Breast epithelium (tissue), 4 donors: ENCODE results near the gene VSIG10L2. TPM values are rescaled to one million over a fixed set of nuclear protein-coding genes. Genes with fewer than 3 reads are reported as not detected.

Experiments
- DNase-seq, 2 donors: peaks; one replicate each; pipeline ENCODE4 v3.0.0-alpha.2; 2019; ENCODE audit warnings: low spot score in 2 of 2
- H3K27ac ChIP-seq, 2 donors: fragments of 200-600 bp; sonication (generic) in 1 of 2; one replicate each; pipeline ENCODE4 v1.5.1; 2016 to 2019; ENCODE audit warnings: mild to moderate bottlenecking in 1 of 2
- H3K27me3 ChIP-seq, 2 donors: fragments of 200-600 bp; sonication (generic) in 1 of 2; one replicate each; pipeline versions ENCODE4 v1.5.1 to v1.6.0; 2017 to 2019; ENCODE audit warnings: control low read depth in 1 of 2, mild to moderate bottlenecking in 1 of 2
- H3K36me3 ChIP-seq: fragments of 200-600 bp; one replicate; pipeline ENCODE4 v1.5.1; 2019
- H3K4me1 ChIP-seq, 2 donors: fragments of 200-600 bp; sonication (generic); one replicate each; pipeline ENCODE4 v1.5.1; 2016 to 2019; ENCODE audit warnings: control low read depth in 1 of 2
- H3K4me3 ChIP-seq, 3 donors: fragments of 200-600 bp; sonication (generic); 1 replicate in 2 of 3; 2 replicates in 1 of 3; pipeline ENCODE4 v1.5.1; 2016 to 2019; ENCODE audit warnings: mild to moderate bottlenecking in 3 of 3, moderate library complexity in 2 of 3
- H3K9me3 ChIP-seq, 2 donors: fragments of 200-600 bp; sonication (generic) in 1 of 2; one replicate each; pipeline ENCODE4 v1.5.1; 2016 to 2019; ENCODE audit warnings: control low read depth in 1 of 2
- CTCF ChIP-seq, 3 donors: fragments of 450-650 bp; IDR thresholded peaks; one replicate each; pipeline ENCODE4 v1.5.1; 2016 to 2017; ENCODE audit warnings: antibody characterized with exemption in 3 of 3, mild to moderate bottlenecking in 3 of 3, moderate library complexity in 3 of 3
- POLR2A ChIP-seq: fragments of 450-650 bp; IDR thresholded peaks from one replicate; pipeline ENCODE4 v1.6.1; 2016; ENCODE audit warnings: antibody characterized with exemption, mild to moderate bottlenecking, moderate library complexity
- POLR2AphosphoS5 ChIP-seq, 3 donors: sonication (generic); formaldehyde crosslinking; IDR thresholded peaks; one replicate each; pipeline ENCODE4 v1.6.1; 2017; ENCODE audit warnings: antibody characterized with exemption in 3 of 3
- intact Hi-C: fragments of 100-400 bp; cut with DNase I; formaldehyde crosslinking; loops from one replicate; pipeline ENCODE4 v1.15.1; 2023; ENCODE audit warnings: low total_unique reads
- total RNA-seq, 3 donors: library from RNA; depleted of rRNA; stranded (reverse); fragments of >200 nt; gene quantifications; one replicate each; pipeline ENCODE4 v1.1.0, GENCODE V29; 2016

The VSIG10L2 gene
- total RNA-seq, 3 donors from 2014 or later: 3.6 to 4.1 TPM; not detected in 1

GRCh38 chr11:125930076-125930450, 15.8 kb upstream of the VSIG10L2 start:
- no peak overlapping the region for H3K27ac ChIP-seq
- H3K4me3 ChIP-seq: no peak overlapping the region
- no peaks in the 10 kb centered on the region for H3K9me3 ChIP-seq
- TF ChIP-seq POLR2AphosphoS5 (IDR thresholded peaks at IDR 0.05): no peak
- no peak for TF ChIP-seq CTCF (IDR thresholded peaks at IDR 0.05)
- intact Hi-C loops: loop anchor here (5.0 kb wide), 1 partner anchor 773 kb away; no protein-coding TSS in a partner anchor
- no peaks in the 10 kb centered on the region for H3K36me3 ChIP-seq
- H3K4me1 ChIP-seq: no peaks in the 10 kb centered on the region
- H3K27me3 ChIP-seq: no peaks in the 10 kb centered on the region
- no peak for DNase-seq

GRCh38 chr11:125931116-125931515, 14.7 kb upstream of the VSIG10L2 start:
- no peak for DNase-seq
- H3K4me1 ChIP-seq: no peaks in the 10 kb centered on the region
- no peaks in the 10 kb centered on the region for H3K9me3 ChIP-seq
- intact Hi-C loops: loop anchor here (5.0 kb wide), 1 partner anchor 774 kb away; no protein-coding TSS in a partner anchor
- H3K36me3 ChIP-seq: no peaks in the 10 kb centered on the region
- no peaks in the 10 kb centered on the region for H3K27me3 ChIP-seq
- no peak overlapping the region for H3K4me3 ChIP-seq
- no peak overlapping the region for H3K27ac ChIP-seq
- no peak for TF ChIP-seq POLR2A
- TF ChIP-seq POLR2AphosphoS5 (IDR thresholded peaks at IDR 0.05): no peak
- no peak for TF ChIP-seq CTCF (IDR thresholded peaks at IDR 0.05)

GRCh38 chr11:125931668-125932067, 14.2 kb upstream of the VSIG10L2 start:
- TF ChIP-seq POLR2AphosphoS5 (IDR thresholded peaks at IDR 0.05): no peak
- intact Hi-C loops: loop anchor here (5.0 kb wide), 1 partner anchor 774 kb away; no protein-coding TSS in a partner anchor
- Histone ChIP-seq H3K4me1 (no peaks in the 10 kb centered on the region), H3K4me3 (no peak overlapping the region), H3K36me3 (no peaks in the 10 kb centered on the region), H3K27ac (no peak overlapping the region), H3K27me3 (no peaks in the 10 kb centered on the region), H3K9me3 (no peaks in the 10 kb centered on the region)
- DNase-seq: no peak

- no peak for DNase-seq
- no peak for TF ChIP-seq CTCF (IDR thresholded peaks at IDR 0.05)
- TF ChIP-seq POLR2A: no peak
- TF ChIP-seq POLR2AphosphoS5 (IDR thresholded peaks at IDR 0.05): no peak
Observed at GRCh38 chr11:125932301-125932700, 13.5 kb upstream of the VSIG10L2 start.

GRCh38 chr11:125933030-125933813, 12.6 kb upstream of the VSIG10L2 start:
- intact Hi-C loops: loop anchor here (5.0 kb wide), 1 partner anchor 776 kb away; no protein-coding TSS in a partner anchor
- H3K27ac ChIP-seq: no peak overlapping the region
- no peaks in the 10 kb centered on the region for H3K36me3 ChIP-seq
- no peaks in the 10 kb centered on the region for H3K9me3 ChIP-seq
- H3K4me1 ChIP-seq: no peaks in the 10 kb centered on the region
- no peak overlapping the region for H3K4me3 ChIP-seq
- no peak for TF ChIP-seq POLR2AphosphoS5 (IDR thresholded peaks at IDR 0.05)
- no peak for TF ChIP-seq CTCF (IDR thresholded peaks at IDR 0.05)
- TF ChIP-seq POLR2A: no peak
- no peak for DNase-seq
- no peaks in the 10 kb centered on the region for H3K27me3 ChIP-seq

More at GRCh38 chr11:125932301-125932700, 13.5 kb upstream of the VSIG10L2 start:
- H3K27me3 ChIP-seq: no peaks in the 10 kb centered on the region
- H3K4me1 ChIP-seq: no peaks in the 10 kb centered on the region
- intact Hi-C loops: loop anchor here (5.0 kb wide), 1 partner anchor 775 kb away; no protein-coding TSS in a partner anchor
- H3K36me3 ChIP-seq: no peaks in the 10 kb centered on the region
- no peaks in the 10 kb centered on the region for H3K9me3 ChIP-seq
- no peak overlapping the region for H3K27ac ChIP-seq
- no peak overlapping the region for H3K4me3 ChIP-seq
